Measurements from ENCODE around the gene FGD4. TPM values are rescaled to one million over a fixed set of nuclear protein-coding genes. Genes with fewer than 3 reads are reported as not detected.
A peak's percentile ranks its signal among the peaks of the same experiment; 100 is the strongest.

The FGD4 gene
- total RNA-seq, 4 donors from 2014 or later: 21.4 to 33.0 (median 26.9) TPM

- 9% methylated on average over 6 of the region's 6 CpGs for WGBS
- Histone ChIP-seq H3K4me1 (peaks cover 29 to 53% (median 42%) of the 10 kb centered on the region in 4 donors), H3K27ac (replicated peaks in 1 of 4) (peak overlapping the region; percentile 74 to 85 (median 76)), H3K9me3 (no peaks in the 10 kb centered on the region), H3K27me3 (no peaks in the 10 kb centered on the region), H3K4me3 (peak overlapping the region; percentile 42 to 55 (median 45)), H3K36me3 (no peaks in the 10 kb centered on the region)
- no peak for DNase-seq (ENCODE audit: extremely low spot score)
- intact Hi-C loops (cut with DNase I): no loop called here
- TF ChIP-seq POLR2A (IDR thresholded peaks at IDR 0.05; ENCODE audit: low read depth) (no peak), POLR2AphosphoS5 (IDR thresholded peaks at IDR 0.05) (peak; percentile 69 to 88)
Measured at GRCh38 chr12:32533971-32534590, 134.7 kb downstream of the FGD4 start.

GRCh38 chr12:32534698-32535097 is 135.3 kb downstream of the FGD4 start:
- Histone ChIP-seq H3K4me1 (peaks cover 29 to 53% (median 42%) of the 10 kb centered on the region in 4 donors), H3K27me3 (no peaks in the 10 kb centered on the region), H3K27ac (replicated peaks in 1 of 4) (peak overlapping the region; percentile 74 to 85 (median 76)), H3K9me3 (no peaks in the 10 kb centered on the region), H3K4me3 (peak overlapping the region; percentile 42 to 55 (median 45)), H3K36me3 (no peaks in the 10 kb centered on the region)
- WGBS: 6% methylated on average over 1 of the region's 1 CpG
- no peak for TF ChIP-seq POLR2AphosphoS5 (IDR thresholded peaks at IDR 0.05)
- TF ChIP-seq CTCF (IDR thresholded peaks at IDR 0.05): no peak
- TF ChIP-seq POLR2A (IDR thresholded peaks at IDR 0.05; ENCODE audit: low read depth): no peak
- no peak for TF ChIP-seq EP300 (IDR thresholded peaks at IDR 0.05)
- DNase-seq (ENCODE audit: extremely low spot score): no peak
- intact Hi-C loops (cut with DNase I): no loop called here

- Histone ChIP-seq H3K36me3 (no peaks in the 10 kb centered on the region), H3K4me3 (peak overlapping the region; percentile 42 to 55 (median 45)), H3K27me3 (no peaks in the 10 kb centered on the region), H3K9me3 (no peaks in the 10 kb centered on the region), H3K4me1 (peaks cover 29 to 53% (median 45%) of the 10 kb centered on the region in 4 donors), H3K27ac (replicated peaks in 1 of 4) (peak overlapping the region; percentile 74 to 85 (median 76))
- 1% methylated on average over 5 of the region's 6 CpGs for WGBS
- intact Hi-C loops (cut with DNase I): no loop called here
- DNase-seq (ENCODE audit: extremely low spot score): no peak
- TF ChIP-seq POLR2AphosphoS5 (IDR thresholded peaks at IDR 0.05): peak; percentile 41 to 50
- TF ChIP-seq CTCF (IDR thresholded peaks at IDR 0.05): no peak
- TF ChIP-seq POLR2A (IDR thresholded peaks at IDR 0.05; ENCODE audit: low read depth): no peak
- TF ChIP-seq EP300 (IDR thresholded peaks at IDR 0.05): no peak
Measured at GRCh38 chr12:32535288-32535999, 136.1 kb downstream of the FGD4 start.

DNA sequence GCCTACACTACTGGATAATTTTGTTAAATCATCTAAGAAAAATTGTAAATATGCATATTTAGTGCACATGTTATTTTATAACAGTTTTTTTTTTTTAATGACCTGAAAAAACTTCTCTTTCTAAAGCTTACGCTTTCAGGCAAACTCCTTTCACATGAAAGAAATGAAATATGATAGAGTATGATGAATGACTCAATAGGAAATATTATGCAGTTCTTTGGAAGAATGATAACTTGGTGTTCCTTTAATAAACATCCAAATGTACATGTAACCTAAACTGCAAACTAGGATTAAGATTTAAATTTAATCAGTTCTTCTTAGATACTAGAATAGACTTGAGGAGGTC is 136.6 kb downstream of the FGD4 start:
- Histone ChIP-seq H3K4me3 (peak overlapping the region; percentile 42 to 55 (median 45)), H3K27ac (replicated peaks in 1 of 4) (peak overlapping the region; percentile 74 to 85 (median 76)), H3K4me1 (peaks cover 31 to 58% (median 48%) of the 10 kb centered on the region in 4 donors), H3K36me3 (no peaks in the 10 kb centered on the region), H3K27me3 (no peaks in the 10 kb centered on the region), H3K9me3 (no peaks in the 10 kb centered on the region)
- intact Hi-C loops (cut with DNase I): no loop called here
- no peak for TF ChIP-seq CTCF (IDR thresholded peaks at IDR 0.05)
- TF ChIP-seq POLR2AphosphoS5 (IDR thresholded peaks at IDR 0.05): no peak
- TF ChIP-seq EP300 (IDR thresholded peaks at IDR 0.05): no peak
- no peak for TF ChIP-seq POLR2A (IDR thresholded peaks at IDR 0.05; ENCODE audit: low read depth)
- WGBS: 12% methylated on average over 1 of the region's 1 CpG
- no peak for DNase-seq (ENCODE audit: extremely low spot score)

DNA sequence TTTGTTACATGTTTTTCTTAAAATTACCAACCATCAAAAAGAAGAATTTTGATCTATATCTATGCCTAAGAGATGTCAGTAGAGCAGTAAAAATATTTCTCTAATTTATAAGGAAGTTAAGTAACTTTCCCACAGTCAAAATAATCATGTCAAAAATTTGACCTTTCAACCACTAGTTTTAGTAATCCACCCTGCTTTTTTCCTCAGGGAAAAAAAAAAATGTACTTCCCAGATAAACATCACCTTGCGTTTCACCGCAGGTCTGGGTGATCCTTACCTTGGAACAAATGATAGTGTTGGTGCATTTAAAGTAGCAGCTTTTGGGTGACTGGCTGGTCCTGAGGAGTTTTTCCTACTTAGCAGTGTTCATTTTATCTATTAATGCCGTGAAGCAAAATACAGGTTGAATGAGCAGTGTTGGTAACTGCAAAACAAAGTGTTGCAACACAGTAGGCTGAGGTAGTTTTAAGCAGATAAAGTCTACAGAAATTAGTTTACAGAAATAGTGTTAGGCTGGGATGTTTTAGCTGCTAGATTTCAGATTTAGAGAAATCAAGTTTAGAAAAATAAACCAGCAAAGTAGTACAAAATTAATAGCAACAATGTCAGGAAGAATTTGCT is 142.5 kb downstream of the FGD4 start:
- no peaks in the 10 kb centered on the region for H3K9me3 ChIP-seq
- H3K4me3 ChIP-seq: no peak overlapping the region
- no peak for DNase-seq (ENCODE audit: extremely low spot score)
- H3K36me3 ChIP-seq: no peaks in the 10 kb centered on the region
- WGBS: 27% methylated on average over 3 of the region's 3 CpGs
- H3K27me3 ChIP-seq: no peaks in the 10 kb centered on the region
- intact Hi-C loops (cut with DNase I): no loop called here
- peaks cover 51 to 65% (median 52%) of the 10 kb centered on the region in 4 donors for H3K4me1 ChIP-seq
- TF ChIP-seq POLR2A (IDR thresholded peaks at IDR 0.05; ENCODE audit: low read depth) (no peak), POLR2AphosphoS5 (IDR thresholded peaks at IDR 0.05) (no peak), CTCF (IDR thresholded peaks at IDR 0.05) (no peak), EP300 (IDR thresholded peaks at IDR 0.05) (no peak)
- H3K27ac ChIP-seq (replicated peaks in 1 of 4): peak overlapping the region; percentile 8 to 62 (median 37)
